HG02970 (cell line): ENCODE data around the gene TRAPPC2L.
"Not testable (repeated sequence)": the region's sequence is repeated elsewhere in the genome, so short reads cannot be mapped to it uniquely, and the experiment has no call there.

Source experiments
- ATAC-seq: cut with Tn5 transposase; IDR thresholded peaks from one replicate; pipeline ENCODE4 v1.9.1; 2021; ENCODE audit warnings: mild to moderate bottlenecking, moderate library complexity, moderate number of reproducible peaks; ENCODE audit not compliant: unreplicated experiment, low FRiP score

Gene TRAPPC2L

DNA sequence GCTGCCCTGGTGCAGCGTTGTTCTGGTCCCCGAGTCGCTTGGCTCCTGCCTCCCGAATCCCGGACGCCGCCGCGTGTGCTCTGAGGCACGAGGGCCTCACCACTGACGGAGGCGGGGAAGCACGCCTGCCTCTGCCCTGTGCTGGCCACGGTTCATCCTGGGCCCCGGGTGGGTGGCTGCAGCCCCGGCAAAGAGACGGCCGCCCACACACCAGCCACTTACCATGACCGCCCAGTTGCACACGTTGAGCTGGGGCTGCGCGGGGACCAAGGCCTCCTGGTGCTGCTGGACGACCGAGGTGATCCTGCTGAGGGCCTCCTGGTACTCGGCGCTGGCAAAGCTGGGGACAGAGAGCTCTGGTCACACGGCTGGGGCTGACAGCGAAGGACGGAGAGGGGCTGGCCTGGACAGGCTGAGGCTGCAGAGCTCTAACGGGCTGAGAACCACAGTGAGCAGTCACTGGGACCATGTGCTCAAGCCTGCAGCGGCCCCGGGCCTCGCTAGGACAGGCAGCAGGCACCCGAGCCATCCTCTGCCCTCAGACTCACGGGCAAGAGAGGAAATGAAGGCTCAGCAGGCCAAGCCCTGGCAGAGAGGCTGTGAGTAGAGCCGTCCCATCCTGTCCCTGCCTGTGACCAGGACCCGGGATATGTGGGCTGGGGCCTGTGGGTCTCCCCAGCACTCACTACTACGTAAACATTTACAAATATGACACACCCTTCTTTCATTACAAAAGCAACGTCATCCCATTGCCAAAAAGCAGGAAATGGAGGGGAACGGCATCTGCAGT lies 38.9 kb upstream of the TRAPPC2L start:
- no peak for ATAC-seq

DNA sequence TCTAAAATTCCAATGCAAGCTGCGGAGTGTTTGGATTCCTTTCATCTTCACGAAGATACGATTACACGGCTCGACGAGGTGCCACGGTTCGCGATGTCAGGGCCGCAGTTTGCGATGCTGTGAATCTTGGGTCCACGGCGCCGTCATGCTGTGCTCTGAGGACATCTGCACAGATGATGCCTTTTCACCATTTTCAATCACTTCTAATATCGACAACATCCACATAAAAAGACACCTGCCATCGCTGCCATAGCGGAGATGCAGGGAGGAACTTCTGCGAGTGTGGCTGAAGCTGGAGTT lies 38.4 kb upstream of the TRAPPC2L start:
- ATAC-seq: no peak

DNA sequence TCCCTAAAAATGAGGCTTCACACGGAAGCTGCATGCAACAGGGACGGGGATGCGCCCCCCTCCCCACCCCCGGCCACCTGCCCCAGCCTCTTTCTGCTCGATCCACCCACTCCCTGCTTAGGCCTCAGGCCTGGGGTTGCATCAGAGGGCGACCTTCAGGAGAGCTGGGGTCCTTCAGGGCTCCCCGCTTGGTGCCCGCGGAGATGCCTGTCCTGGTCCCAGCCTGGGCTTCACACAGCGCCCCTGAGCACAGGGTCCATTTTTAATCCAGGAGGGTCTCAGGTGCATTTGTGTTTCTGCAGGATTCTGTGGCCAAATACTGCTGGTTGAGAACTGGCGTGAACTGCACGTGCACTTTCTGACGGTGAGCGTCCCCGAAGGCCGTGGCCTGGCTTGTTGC lies 37.8 kb upstream of the TRAPPC2L start:
- no peak for ATAC-seq

DNA sequence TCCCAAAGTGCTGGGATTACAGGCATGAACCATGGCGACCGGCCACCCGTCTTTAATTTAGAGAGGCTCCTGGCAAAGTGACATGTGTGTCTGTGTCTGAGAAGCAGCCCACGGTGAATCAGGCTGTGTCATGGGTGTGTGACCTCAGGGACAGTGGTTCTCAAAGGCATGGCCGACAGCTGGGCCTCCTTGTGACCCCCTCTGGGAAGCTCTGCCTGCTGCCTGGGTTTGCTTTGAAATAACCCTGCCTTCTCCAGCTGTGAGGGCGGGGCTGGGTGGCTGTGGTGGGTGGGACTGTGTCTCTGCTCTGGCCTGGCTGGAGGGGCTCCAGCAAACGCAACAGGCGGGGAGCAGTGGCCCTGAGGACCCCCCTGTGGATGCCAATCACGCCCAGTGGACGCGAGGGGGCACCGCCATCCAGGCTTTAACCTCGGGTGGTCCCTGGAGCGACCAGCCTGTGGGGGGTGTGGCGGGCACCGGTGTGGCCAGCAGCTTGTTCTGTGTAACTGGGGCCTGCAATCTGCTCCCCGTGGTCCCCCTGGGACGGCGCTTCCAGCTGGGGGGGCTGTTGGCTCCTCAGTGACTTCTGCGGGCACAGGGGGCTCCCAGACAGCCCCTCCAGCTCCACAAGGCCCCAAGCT lies 36.4 kb upstream of the TRAPPC2L start:
- ATAC-seq: no peak

DNA sequence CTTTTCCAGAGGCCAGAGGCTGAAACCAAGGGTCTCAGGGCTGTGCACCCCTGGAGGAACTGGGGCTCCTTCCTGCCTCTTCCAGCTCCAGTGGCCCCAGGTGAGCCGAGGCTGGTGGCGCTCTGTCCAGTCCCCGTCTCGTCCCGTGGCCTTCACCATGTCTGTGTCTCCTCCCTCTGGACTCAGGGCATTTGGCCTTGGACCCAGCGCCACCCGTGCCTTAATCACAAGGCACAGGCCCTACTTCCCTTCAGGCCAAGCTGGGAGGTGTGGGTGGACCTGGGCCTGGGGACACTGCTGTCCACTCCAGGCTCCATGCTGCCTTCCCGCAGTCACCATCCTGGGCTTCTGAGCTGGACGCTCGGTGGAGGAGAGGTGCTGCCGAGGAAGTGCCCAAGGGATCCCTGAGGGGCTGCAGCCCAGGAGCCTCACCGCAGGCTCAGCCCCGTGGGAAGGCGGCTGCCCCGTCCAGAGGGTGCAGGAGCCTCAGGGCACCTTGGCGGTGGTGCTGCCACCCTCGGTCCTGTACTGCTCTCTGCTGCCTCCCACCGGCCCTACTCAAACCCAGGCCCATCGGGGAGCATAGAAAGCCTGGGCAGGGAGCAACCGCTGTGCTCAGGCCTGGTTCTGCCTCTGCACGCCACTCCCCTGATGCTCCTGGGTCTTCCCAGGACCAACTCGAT lies 35.6 kb upstream of the TRAPPC2L start:
- no peak for ATAC-seq

DNA sequence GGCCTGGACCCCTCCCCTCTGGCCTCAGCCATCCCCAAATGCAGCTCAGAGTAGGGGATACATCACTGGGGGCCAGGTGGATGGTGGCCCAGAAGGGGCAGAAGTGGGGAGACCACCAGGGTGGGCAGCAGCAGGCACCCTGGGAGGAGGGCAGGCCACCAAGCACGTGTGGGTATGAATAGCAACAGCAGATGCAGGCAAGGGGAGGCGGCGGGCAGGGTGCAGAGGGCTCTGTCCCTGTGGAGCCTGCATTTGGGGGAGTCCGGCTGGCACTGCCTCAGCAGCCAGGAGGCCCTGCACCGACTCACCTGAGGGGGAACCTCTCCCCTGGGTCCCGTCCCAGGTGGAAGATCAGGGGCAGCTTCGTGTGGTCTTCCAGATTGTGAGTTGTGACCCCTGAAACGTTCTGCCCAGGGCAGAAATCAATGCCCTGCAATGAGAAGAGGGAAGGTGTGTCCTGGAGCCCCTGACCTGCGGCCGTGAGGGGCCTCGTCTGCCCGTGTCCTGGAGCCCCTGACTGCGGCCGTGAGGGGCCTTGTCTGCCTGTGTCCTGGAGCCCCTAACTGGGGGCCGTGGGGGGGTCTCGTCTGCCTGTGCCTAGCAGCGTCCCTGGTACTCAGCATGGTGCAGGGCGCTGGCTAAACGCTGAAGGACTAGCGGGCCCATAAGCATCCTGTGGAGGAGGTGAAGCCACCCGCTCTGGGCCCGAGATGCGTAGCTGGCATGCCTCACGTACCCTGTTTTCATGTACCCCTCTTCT lies 34.5 kb upstream of the TRAPPC2L start:
- ATAC-seq: no peak

DNA sequence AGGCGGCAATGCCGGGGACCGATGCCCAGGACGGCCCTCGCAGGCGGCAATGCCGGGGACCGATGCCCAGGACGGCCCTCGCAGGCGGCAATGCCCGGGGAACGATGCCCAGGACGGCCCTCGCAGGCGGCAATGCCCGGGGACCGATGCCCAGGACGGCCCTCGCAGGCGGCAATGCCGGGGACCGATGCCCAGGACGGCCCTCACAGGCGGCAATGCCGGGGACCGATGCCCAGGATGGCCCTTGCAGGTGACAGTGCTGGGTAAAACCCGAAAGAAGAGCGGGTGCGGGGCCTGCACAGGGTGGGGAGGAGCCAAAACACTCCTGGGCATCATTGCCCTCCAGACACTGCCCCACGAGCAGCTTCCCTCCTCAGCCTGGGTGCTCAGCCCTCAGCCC lies 33.3 kb upstream of the TRAPPC2L start:
- ATAC-seq: not testable (repeated sequence)

DNA sequence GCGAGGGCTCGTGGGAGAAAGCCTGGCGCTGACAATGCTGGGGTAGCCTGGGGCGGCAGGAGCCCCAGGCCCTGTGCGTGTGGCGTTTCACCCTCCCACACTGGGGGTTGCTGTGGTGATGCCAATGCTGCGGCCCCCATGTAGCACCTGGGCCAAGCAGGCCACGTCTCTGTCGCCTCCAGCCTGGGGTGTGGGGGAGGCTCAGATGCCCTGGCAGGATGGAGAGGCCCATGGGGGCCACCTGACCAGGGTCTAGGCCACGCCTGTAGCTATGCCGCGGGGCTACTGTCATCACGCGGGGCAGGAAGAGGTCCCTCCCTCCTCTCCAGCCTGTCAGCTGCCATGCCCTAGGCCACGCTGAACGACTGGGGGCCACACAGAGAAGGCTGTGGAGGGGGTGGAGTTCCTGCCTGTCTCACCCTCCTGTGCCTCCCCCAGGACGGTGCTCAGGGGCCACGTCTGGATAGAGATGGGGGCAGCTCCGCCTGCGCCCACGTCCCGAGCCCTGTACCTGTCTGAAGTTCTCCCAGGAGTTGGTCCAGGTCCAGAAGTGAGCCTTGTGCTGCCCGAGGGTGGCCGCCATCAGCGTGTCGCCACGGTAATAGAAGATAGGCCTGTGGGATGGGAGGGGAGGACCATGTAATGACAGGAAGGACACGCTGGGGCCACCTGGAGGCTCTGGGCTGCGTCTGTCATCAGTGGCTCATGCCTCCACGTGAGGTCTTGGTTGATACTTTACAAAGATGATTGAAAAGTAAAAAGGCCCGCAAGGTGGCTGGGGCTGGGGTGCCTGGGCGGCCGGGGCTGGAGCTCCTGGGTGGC lies 32.5 kb upstream of the TRAPPC2L start:
- no peak for ATAC-seq

DNA sequence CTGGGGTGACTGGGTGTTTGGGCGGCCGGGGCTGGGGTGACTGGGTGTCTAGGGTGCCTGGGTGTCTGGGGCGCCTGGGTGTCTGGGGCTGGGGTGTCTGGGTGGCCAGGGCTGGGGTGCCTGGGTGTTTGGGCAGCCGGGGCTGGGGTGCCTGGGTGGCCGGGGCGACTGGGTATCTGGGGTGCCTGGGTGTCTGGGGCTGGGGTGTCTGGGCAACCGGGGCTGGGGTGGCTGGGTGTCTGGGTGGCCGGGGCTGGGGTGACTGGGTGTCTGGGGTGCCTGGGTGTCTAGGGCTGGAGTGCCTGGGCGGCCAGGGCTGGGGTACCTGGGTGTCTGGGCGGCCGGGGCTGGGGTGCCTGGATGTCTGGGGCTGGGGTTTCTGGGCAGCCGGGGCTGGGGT lies 31.8 kb upstream of the TRAPPC2L start:
- no peak for ATAC-seq

DNA sequence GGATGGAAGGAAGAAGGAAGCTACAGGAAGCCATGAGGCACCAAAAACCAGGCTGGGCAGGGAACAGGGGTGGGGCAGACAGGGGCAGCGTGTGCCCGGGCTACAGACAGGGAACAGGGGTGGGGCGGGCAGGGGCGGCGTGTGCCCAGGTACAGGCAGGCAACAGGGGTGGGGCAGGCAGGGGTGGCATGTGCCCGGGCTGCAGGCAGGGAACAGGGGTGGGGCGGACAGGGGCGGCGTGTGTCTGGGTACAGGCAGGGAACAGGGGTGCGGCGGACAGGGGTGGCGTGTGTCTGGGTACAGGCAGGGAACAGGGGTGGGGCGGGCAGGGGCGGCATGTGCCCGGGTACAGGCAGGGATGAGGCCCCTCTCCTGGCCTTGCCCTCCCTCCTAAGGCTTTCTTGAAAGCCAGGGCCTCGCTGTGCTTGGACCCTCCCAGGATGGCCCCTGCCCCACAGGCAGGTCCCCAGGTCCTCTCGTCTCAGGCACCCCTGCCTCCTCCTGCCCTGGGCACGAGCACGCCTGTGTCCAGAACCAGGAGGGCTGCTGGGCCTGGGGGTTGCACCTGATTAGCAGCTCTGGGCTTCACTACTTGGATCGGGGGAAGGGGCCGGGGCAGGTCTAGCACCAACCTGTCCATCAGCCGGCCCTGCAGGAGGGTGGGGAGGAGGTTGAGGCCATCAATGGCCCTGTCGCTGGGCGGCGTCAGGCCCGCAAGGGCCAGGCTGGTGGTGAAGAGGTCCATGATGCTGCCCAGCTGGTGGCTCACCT lies 30.7 kb upstream of the TRAPPC2L start:
- ATAC-seq: no peak

DNA sequence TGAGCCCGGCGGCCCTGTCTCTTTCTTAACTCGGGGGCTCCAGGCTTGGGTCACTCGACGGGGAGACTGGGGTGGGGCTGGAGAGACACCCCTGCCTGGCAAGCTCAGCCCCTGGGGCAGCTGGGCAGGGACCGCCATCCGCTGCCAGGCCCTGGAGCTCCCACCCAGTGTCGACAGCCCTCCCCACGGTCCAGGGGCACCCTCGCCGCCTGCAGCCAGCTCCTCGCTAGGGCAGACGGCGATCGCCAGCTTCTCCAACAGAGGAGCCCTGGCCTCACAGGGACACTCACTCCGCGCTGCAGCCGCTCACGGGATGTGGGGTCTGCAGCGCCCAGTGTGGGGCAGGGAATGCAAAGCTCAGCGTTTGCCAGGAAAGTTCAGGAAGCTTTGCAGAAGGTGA lies 29.2 kb upstream of the TRAPPC2L start:
- ATAC-seq: no peak

DNA sequence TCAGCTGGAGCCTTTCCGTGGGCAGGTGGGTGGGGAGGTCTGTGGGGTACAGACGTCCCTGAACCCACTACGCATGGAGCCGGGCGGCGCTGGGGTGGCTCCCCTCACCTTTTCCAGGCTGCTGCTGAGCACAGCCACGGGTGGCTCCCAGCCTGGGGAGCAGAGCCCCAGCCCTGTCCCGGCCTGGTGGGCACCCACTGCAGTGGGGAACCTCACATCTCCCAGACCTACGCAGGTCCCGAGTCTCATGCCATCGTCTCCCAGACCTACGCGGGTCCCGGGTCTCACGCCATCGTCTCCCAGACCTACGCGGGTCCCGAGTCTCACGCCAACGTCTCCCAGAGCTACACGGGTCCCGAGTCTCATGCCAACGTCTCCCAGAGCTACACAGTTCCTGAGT lies 28.2 kb upstream of the TRAPPC2L start:
- no peak for ATAC-seq

DNA sequence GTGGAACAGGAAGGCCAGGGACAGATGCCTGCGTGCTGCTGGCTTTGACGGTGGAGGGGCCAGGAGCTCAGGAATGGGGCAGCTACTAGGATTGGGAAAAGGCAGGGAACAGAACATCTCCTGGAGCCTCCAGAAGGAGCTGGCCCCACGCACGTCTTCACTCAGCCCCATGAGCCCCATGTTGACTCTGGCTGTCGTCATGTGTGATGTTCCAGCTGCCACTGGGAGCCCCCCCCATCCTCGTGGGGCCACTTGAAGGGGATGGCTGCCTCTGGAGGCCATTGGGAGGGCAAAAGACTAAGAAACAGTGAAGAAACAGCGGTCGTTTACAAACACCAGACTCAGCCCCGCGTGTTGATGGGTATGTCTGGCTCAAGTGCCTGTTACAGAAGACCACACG lies 26.7 kb upstream of the TRAPPC2L start:
- no peak for ATAC-seq

DNA sequence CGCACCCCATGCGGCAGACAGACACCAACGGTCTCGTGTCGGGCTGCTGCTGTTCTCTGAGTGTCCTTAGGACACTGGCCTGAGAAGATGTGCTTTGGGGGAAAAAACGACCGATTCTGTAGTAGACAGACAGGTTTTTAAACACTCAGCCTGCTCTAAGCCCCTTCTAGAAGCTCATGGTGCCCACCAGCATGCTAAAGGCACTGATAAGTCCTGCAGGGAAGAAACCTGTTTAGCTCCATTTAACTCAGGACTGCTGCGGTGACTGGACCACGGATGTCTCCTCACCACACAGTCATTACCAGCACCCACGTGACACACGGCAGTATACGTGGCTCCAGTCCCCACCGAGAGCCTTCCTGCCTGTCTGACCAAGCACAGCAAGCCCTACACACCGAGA lies 26.1 kb upstream of the TRAPPC2L start:
- no peak for ATAC-seq

DNA sequence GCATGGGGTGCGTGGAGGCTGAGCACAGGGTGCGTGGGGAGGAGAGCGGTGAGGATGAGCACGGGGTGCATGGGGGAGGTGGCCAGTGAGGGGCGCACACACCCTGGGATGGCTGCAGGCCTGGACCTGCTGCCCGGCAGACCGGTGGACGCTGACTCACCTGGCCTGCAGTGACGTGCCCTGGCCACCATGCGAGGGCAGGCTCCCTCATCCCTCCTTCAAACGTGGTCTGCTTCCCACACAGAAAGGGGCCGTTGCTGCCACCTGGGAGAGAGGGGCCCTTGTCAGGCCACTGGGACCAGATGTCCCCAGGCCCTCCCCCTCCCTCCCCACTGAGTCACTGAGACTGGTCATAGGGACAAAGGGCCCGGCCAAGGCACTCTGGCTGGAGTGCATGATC lies 25.1 kb upstream of the TRAPPC2L start:
- no peak for ATAC-seq

DNA sequence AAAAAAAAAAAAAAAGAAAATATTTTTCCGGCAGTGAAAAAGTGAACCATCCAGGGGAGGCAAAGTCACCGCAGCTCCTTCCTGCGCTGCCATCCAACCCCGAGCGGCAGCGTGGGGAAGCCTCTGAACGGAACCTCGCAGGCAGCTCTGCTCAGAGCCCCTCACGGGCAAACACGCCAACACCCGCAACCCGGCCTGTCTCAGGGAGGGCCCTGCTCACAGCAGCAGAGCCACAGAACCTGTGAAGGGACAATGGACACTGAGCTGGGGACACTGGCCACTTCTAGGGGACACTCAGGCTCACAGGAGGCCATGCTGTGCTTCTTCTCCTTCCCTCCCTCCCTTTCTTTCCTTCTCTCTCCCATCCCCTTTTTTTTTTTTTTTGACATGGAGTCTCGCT lies 23.8 kb upstream of the TRAPPC2L start:
- ATAC-seq: no peak

DNA sequence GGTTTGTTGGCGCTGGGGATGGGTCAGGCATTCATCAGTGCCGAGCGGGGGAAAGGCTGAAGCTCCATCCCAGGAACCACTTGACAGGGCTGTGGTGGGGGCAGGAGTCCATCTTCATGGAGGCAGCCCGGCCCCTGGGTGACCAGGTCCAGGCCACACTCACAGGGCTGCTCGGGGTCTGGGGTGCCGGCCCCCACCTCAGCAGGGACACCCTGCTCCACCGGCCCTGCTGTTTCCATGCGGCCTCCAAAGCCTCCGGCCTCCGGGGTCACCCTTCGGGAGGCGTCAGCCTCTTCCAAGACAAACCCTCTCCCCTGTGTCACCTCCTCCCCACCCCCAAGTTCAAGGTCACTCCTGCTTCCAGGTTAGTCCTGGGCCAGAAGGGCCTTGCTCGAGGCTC lies 22.3 kb upstream of the TRAPPC2L start:
- no peak for ATAC-seq

DNA sequence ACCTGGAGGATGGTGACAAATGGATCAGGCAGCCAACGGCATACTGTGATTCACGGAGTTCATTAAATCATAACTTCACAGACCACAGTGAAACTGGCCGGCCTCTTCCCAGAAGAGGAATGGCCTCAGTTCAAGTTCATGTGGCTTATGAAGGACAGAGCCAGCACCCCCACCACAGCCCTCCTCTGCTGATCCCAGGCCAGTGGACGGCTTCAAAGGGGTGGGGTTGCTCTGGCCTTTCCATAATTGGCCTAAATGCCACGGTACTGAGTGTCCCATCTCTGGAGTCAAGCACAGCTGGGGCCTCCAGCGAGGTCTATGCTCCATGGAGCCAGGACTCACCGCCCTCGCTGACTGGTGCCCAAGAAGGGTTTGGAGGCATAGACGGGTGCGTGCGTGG lies 21.5 kb upstream of the TRAPPC2L start:
- no peak for ATAC-seq

DNA sequence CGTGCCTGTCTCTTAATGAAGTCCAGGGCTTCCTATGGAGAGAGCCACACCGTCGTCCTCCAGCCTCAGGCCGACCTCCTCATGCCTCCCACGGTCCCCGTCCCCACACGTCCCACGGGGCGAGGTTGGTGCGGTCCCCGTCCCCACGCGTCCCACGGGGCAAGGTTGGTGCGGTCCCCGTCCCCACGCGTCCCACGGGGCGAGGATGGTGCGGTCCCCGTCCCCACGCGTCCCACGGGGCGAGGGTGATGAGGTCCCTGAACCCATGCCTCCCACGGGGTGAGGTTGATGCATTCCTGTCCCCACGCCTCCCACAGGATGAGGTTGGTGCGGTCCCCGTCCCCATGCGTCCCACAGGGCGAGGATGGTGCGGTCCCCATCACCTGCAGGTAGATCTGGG lies 21.1 kb upstream of the TRAPPC2L start:
- ATAC-seq: no peak

DNA sequence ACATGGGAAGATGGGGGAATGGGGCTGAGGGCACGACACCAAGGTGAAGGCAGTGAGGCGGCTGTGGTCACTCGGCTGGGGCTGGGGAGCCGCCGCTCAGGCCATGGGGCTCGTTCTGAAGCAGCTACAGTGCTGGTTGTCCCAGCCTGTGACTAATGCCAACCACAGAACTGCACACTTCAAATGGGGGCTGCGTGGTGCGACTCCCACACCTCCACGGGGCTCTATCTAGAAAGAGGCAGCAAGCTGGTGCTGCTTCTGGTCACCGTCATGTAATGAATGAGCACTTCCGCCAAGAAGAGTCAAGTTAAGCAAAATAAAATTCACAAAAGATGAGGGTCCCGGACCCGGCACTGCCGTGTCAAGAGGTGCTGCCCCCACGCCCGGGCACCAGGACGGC lies 20.1 kb upstream of the TRAPPC2L start:
- ATAC-seq: no peak
